ENCODE measurements around the gene DEFB124. TPM values are rescaled to one million over a fixed set of nuclear protein-coding genes. Genes with fewer than 3 reads are reported as not detected.
"Not testable (repeated sequence)": the region's sequence is repeated elsewhere in the genome, so short reads cannot be mapped to it uniquely, and the experiment has no call there.

Gene DEFB124
- total RNA-seq, 2 experiments from 2014 or later: not detected

DNA sequence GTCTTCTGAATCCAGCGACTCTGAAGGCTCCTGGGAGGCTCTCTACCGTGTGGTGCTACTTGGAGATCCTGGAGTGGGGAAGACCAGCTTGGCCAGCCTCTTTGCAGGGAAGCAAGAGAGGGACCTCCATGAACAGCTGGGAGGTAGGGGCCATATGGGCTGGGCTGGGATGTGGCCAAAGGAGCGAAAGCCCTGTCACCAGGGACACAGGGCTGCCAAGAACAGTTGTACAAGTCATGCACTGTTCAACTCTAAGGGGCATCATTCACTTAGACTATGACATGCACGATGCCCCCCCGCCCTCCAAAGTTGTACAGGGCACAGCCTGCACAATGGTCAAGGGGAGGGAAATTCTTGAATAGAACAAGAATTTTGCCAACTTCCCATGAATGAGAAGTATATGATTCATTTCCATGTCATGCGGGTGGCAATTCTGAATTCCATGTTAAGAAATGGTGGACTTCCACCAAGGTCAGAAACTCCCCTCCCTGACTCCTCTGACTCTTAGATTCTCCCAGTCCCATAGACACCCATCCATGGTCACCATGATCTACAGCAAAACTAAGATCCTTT lies 1.8 kb upstream of the DEFB124 start:
- ChIA-PET CTCF (interaction anchor here (1.2 kb wide), 1 partner anchor 26 kb away, joined by 3 read pairs; no protein-coding TSS in a partner anchor), POLR2A (interaction anchor here (0.6 kb wide), 1 partner anchor 9 kb away, joined by 3 read pairs; no protein-coding TSS in a partner anchor)
- Mint-ChIP-seq H3K9me3 (no peaks in the 10 kb centered on the region), H3K4me1 (no peaks in the 10 kb centered on the region), H3K36me3 (ENCODE audit: low read depth) (no peaks in the 10 kb centered on the region), H3K27ac (no peak overlapping the region), H3K4me3 (no peak overlapping the region), H3K27me3 (peaks cover 29% of the 10 kb centered on the region)
- no peak for DNase-seq

DNA sequence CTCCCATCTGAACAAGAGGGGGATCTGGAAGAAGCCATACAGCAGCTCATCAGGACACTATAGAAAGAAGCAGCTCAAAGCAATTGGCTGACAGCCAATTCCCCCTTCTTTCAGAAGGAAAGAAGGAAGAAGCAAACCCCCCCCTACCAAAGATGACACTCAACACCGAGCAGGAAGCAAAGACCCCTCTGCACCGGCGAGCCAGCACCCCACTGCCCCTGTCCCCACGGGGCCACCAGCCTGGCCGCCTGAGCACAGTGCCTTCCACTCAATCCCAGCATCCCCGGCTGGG lies 1.3 kb upstream of the DEFB124 start:
- ChIA-PET POLR2A (interaction anchor here (0.6 kb wide), 1 partner anchor 9 kb away, joined by 3 read pairs; no protein-coding TSS in a partner anchor), CTCF (interaction anchor here (1.2 kb wide), 1 partner anchor 26 kb away, joined by 3 read pairs; no protein-coding TSS in a partner anchor)
- H3K36me3 Mint-ChIP-seq (ENCODE audit: low read depth): no peaks in the 10 kb centered on the region
- no peak overlapping the region for H3K4me3 Mint-ChIP-seq
- H3K27ac Mint-ChIP-seq: no peak overlapping the region
- no peaks in the 10 kb centered on the region for H3K9me3 Mint-ChIP-seq
- no peaks in the 10 kb centered on the region for H3K4me1 Mint-ChIP-seq
- peaks cover 28% of the 10 kb centered on the region for H3K27me3 Mint-ChIP-seq
- no peak for DNase-seq

DNA sequence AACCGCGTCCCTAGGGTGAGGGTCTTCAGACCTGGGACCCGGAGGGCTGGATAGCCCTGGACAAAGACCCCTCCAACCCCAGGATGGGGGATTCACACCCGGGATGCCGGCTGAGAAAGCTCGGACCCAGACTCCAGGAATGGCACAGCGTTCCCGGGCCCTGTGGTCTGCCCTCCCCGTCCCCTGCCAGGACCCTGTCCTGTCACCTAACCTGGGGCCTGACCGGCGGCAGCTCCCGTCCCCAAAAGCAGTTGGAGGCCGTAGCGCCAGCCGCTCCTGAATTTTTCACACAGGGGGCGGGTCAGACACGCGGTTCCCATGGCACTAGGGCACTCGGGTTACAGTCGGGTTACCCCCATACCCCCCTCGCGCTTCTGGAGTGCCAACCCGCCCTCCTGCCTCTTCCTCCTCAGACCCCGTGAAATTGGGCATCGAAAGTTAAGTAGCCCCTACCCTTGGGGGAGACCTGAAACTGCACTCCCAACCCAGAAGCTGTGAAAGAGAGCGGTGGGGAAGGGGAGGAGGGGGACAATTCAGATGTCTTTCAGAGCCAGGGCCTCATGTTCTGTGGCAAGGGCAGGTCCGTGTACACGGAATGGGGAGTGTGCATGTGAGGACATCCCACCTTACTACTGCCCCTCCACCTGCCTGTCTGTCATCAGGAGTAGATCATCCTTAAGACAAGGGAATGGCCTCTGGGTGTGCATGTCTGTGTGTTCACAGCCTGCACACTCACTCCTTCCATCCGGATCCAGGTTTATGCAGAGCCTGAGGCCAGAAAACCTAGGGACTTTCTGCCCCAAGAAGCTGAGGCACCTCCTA lies 756 bp upstream of the DEFB124 start:
- CTCF ChIA-PET: interaction anchor here (1.2 kb wide), 1 partner anchor 27 kb away, joined by 3 read pairs; no protein-coding TSS in a partner anchor

DNA sequence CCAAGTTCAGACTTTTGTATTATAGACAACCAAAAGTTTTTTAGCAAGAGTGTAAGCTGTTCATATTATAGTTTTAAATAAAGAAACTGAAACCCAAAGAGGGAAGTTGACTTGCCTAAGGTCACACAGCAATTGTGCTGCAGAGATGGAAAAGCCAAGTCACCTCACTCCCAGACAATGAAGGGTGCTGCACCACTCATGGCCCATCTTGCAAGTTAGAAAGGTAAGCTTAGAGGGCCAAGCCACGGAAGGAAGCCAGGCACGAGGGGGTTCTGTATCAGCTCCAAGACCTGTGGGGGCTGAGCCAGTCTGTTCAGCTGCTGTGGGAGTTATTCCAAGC lies 860 bp downstream of the DEFB124 start:
- no peak for DNase-seq
- Mint-ChIP-seq H3K27ac (no peak overlapping the region), H3K9me3 (no peaks in the 10 kb centered on the region), H3K4me3 (no peak overlapping the region), H3K4me1 (no peaks in the 10 kb centered on the region), H3K27me3 (peaks cover 27% of the 10 kb centered on the region), H3K36me3 (ENCODE audit: low read depth) (no peaks in the 10 kb centered on the region)
- ChIA-PET CTCF (interaction anchor here (0.6 to 0.9 kb wide), 2 partner anchors 29 to 39 kb away, joined by 4 to 7 read pairs; no protein-coding TSS in a partner anchor), POLR2A (interaction anchor here (1.2 kb wide), 1 partner anchor 29 kb away, joined by 3 read pairs; no protein-coding TSS in a partner anchor)

More for the DNA sequence above, 756 bp upstream of the DEFB124 start:
- Mint-ChIP-seq H3K4me1 (no peaks in the 10 kb centered on the region), H3K27me3 (peaks cover 27% of the 10 kb centered on the region), H3K27ac (no peak overlapping the region), H3K36me3 (ENCODE audit: low read depth) (no peaks in the 10 kb centered on the region), H3K9me3 (no peaks in the 10 kb centered on the region), H3K4me3 (no peak overlapping the region)
- no peak for DNase-seq
- POLR2A ChIA-PET: interaction anchor here (0.6 kb wide), 1 partner anchor 8 kb away, joined by 3 read pairs; no protein-coding TSS in a partner anchor

DNA sequence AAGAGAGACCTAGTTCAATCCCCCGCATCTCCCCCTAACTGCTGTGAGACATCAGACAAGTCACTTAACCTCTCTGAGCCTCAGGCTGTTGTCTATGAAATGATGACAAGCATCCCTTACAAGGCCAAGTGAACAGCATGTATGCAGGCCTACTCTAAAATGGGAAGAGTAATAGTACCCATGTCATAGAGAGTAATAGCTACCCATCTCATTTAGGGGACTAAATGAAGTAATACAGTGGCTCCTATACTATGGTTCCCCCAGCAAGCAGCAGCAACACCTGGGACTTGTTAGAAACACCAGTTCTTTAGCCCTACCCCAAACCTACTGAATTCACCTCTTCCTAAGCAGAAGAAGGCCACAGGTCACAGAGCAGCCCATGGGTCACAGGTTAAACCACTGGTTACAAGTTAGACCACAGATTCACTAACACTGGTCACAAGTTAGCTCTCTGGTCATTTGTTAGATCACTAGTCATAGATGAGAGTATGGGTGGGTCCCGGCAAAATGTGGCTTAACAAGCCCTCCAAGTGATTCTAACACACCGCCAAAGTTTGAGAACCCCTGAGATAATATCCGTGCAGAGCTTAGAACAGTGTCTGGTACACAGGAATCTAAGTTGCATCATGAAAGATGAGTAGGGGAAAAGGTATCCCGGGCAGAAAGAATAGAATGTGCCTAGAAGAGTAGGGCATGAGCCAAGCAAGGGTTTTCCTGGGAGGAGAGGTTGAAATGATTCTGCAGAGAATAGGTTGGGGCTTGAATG lies 1.4 kb downstream of the DEFB124 start:
- ChIA-PET CTCF (interaction anchor here (0.6 to 0.9 kb wide), 2 partner anchors 13 to 40 kb away, joined by 3 to 7 read pairs; no protein-coding TSS in a partner anchor), POLR2A (interaction anchor here (1.2 kb wide), 1 partner anchor 29 kb away, joined by 3 read pairs; no protein-coding TSS in a partner anchor)
- no peaks in the 10 kb centered on the region for H3K9me3 Mint-ChIP-seq
- H3K27ac Mint-ChIP-seq: no peak overlapping the region
- DNase-seq: no peak
- no peaks in the 10 kb centered on the region for H3K4me1 Mint-ChIP-seq
- no peaks in the 10 kb centered on the region for H3K36me3 Mint-ChIP-seq (ENCODE audit: low read depth)
- H3K27me3 Mint-ChIP-seq: peaks cover 27% of the 10 kb centered on the region
- H3K4me3 Mint-ChIP-seq: no peak overlapping the region

DNA sequence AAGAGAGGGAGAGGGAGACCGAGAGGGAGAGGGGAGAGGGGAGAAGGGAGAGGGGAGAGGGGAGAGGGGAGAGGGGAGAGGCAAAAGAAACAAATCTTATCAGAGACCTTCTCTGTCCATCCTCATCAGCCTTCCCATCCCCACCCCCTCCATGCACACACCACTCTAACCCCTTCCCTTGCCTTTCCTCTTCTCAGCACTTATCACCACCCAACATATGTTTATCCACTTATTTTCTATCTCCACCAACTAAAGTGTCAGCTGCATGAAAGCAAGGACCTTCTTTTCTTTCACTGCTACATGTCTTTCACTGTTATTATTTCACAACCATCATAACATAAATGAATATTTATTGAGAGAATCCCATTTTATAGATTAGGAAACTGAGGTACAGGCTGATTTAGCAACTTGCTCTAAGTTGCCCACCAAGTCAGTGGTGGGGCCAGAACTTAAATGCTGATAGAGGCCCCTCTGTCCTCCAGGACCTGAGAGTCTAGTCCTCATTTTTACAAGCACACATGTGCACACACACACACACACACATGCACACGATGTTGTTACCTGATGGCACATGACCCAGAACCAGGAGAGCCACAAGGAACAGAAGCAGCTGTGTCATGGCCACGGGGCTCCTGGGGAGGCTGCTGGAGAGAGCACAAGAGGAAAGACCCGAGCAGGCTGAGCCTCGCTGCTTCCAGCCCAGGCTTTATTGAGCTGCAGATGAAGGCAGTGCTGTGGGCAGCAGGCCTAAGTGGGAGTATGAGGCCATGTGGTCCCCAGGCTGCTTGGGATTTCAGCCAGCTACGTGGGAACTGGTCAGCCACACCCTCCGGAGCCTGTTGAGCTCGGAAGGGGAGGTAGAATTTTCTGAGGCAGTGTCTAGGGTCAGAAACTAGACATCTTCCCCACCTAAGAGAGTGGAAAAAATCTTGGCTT lies 2.3 kb downstream of the DEFB124 start:
- Mint-ChIP-seq H3K36me3 (ENCODE audit: low read depth) (no peaks in the 10 kb centered on the region), H3K4me1 (no peaks in the 10 kb centered on the region), H3K27ac (no peak overlapping the region), H3K4me3 (no peak overlapping the region), H3K9me3 (no peaks in the 10 kb centered on the region), H3K27me3 (peaks cover 22% of the 10 kb centered on the region)
- ChIA-PET CTCF (interaction anchor here (0.6 to 0.9 kb wide), 2 partner anchors 11 to 12 kb away, joined by 3 read pairs; no protein-coding TSS in a partner anchor), POLR2A (no interaction called here)
- DNase-seq: no peak

DNA sequence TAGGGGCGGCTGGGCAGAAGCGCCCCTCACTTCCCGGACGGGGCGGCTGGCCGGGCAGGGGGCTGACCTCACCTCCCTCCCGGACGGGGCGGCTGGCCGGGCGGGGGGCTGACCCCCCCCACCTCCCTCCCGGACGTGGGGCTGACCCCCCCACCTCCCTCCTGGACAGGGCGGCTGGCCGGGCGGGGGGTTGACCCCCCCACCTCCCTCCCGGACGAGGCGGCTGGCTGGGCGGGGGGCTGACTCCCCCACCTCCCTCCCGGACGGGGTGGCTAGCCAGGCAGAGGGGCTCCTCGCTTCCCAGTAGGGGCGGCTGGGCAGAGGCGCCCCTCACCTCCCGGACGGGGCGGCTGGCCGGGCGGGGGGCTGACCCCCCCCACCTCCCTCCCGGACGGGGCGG lies 4.0 kb downstream of the DEFB124 start:
- H3K4me3 Mint-ChIP-seq; POLR2A ChIA-PET; CTCF ChIA-PET; H3K27ac Mint-ChIP-seq; H3K9me3 Mint-ChIP-seq; H3K4me1 Mint-ChIP-seq; H3K36me3 Mint-ChIP-seq (ENCODE audit: low read depth); DNase-seq: not testable (repeated sequence)
- H3K27me3 Mint-ChIP-seq: peaks cover 19% of the 10 kb centered on the region

DNA sequence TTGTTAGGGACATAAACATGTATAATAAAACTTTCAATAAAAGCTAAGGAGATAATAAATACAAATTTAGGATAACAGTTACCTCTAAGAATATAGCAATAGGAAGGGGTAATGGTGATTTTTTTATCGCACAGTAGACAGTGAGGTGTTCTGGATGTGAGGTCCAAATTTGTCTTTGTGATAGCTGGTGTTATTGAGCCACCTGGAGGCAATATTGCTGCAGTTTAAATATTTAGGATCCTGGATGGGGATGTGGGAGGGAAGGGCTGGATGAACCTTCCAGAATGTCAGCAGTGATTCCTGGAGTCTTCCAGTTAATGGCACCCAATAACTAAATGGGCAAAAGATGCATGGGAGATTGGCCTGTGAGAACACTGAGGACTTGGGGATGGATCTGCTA lies 20.6 kb downstream of the DEFB124 start:
- Mint-ChIP-seq H3K27me3 (peaks cover 7% of the 10 kb centered on the region), H3K36me3 (ENCODE audit: low read depth) (no peaks in the 10 kb centered on the region), H3K4me3 (no peak overlapping the region), H3K27ac (no peak overlapping the region), H3K4me1 (no peaks in the 10 kb centered on the region), H3K9me3 (no peaks in the 10 kb centered on the region)
- no peak for DNase-seq
- ChIA-PET POLR2A (no interaction called here), CTCF (interaction anchor here (1.3 kb wide), 1 partner anchor 49 kb away, joined by 9 read pairs; no protein-coding TSS in a partner anchor)

DNA sequence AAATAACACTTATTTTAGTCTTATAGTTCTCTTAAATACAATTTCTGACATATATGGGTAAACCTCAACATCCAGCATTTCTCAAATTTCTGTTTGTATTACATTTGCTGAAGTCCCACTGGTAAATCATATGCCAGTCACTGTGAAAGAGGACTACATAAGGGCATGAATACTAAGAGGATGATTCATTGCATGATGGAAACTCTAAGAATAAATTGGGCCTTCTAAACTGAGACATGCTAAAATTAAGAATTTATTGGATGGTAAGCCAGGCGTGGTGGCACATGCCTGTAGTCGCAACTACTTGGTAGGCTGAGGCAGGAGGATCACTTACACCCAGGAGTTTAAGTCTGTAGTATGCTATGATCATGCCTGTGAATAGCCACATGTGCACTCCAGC lies 22.4 kb downstream of the DEFB124 start:
- CTCF ChIA-PET: no interaction called here
- Mint-ChIP-seq H3K27me3 (peaks cover 4% of the 10 kb centered on the region), H3K4me3 (no peak overlapping the region), H3K36me3 (ENCODE audit: low read depth) (no peaks in the 10 kb centered on the region), H3K27ac (no peak overlapping the region), H3K4me1 (no peaks in the 10 kb centered on the region), H3K9me3 (no peaks in the 10 kb centered on the region)
- no peak for DNase-seq
- POLR2A ChIA-PET: no interaction called here

DNA sequence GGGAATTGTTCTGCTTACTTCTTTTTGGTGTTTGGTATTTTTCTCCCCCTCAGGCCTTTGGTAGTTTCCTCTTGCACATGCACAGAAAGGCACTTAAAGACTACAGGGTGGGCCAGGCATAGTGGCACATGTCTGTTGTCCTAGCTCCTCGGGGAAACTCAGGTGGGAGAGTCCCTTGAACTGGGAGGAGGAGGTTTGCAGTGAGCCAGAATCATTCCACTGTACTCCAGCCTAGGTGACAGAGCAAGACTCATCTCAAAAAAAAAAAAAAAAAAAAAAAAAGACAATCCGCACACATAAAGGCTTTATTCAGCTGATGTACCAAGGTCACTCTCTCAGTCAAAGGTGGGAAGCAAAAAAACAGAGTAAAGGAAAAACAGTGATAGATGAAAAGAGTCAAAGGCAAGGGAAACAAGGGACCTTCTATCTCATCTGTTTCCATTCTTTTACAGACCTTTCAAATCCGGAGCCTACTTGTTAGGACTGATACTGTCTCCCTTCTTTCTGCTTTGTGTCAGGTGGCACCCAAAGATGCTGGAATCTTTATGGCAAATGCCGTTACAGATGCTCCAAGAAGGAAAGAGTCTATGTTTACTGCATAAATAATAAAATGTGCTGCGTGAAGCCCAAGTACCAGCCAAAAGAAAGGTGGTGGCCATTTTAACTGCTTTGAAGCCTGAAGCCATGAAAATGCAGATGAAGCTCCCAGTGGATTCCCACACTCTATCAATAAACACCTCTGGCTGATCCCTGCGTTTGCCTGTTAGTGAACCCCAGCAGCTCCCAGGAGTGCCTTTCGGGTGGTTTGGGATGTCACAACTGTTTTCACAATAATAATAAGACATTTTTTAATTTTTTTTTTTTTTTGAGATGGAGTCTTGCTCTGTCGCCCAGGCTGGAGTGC lies 25.2 kb downstream of the DEFB124 start:
- ChIA-PET CTCF (no interaction called here), POLR2A (no interaction called here)
- H3K36me3 Mint-ChIP-seq (ENCODE audit: low read depth): no peaks in the 10 kb centered on the region
- DNase-seq: no peak
- no peaks in the 10 kb centered on the region for H3K9me3 Mint-ChIP-seq
- no peak overlapping the region for H3K27ac Mint-ChIP-seq
- no peak overlapping the region for H3K4me3 Mint-ChIP-seq
- H3K27me3 Mint-ChIP-seq: peaks cover 2% of the 10 kb centered on the region
- H3K4me1 Mint-ChIP-seq: no peaks in the 10 kb centered on the region

DNA sequence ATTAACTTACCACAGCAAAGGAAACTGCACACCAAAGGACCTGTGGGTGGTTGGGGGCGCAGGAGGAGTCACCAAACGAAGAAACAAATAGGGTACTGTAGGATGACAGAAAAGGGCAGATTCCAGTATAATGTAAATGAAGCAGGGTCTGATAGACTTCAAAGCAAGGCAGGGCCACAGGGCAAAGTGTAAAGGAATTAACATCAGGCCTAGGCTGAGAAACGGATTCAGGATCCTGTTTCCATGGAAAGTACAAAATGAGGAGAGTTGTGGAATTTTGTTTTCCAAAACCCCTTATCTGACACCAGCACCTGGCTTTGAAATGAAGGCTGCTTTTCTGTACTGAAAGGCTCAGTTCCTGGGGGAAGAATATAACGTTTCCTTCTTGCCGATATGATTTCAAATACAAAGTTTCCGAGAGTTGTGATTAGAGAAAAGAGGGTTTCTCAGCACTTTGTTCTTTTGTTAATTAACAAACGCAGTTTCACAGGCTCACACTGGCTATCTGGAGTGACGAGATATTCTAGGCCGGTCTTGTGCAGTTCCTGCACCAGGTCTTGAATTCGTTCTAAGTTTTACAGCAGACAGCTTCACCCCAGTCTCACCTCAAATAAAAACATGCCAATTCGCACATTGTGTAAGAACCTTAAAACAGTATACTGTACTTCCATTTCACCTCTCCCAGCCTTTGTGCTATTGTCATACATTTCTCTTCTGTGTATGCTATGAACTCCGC lies 28.7 kb downstream of the DEFB124 start:
- DNase-seq: no peak
- no peaks in the 10 kb centered on the region for H3K27me3 Mint-ChIP-seq
- H3K27ac Mint-ChIP-seq: no peak overlapping the region
- H3K9me3 Mint-ChIP-seq: no peaks in the 10 kb centered on the region
- no peak overlapping the region for H3K4me3 Mint-ChIP-seq
- ChIA-PET POLR2A (no interaction called here), CTCF (no interaction called here)
- no peaks in the 10 kb centered on the region for H3K4me1 Mint-ChIP-seq
- no peaks in the 10 kb centered on the region for H3K36me3 Mint-ChIP-seq (ENCODE audit: low read depth)
